ENCODE data around the gene ALDH3B1. TPM values are rescaled to one million over a fixed set of nuclear protein-coding genes. Genes with fewer than 3 reads are reported as not detected.

ALDH3B1 gene
- total and polyA plus RNA-seq, 9 of the 15 experiments (the other 6 are each of a cell fraction or from before 2014, with no cell fraction given), result 0.01 to 0.35 (median 0.07) TPM; not detected in 2

DNA sequence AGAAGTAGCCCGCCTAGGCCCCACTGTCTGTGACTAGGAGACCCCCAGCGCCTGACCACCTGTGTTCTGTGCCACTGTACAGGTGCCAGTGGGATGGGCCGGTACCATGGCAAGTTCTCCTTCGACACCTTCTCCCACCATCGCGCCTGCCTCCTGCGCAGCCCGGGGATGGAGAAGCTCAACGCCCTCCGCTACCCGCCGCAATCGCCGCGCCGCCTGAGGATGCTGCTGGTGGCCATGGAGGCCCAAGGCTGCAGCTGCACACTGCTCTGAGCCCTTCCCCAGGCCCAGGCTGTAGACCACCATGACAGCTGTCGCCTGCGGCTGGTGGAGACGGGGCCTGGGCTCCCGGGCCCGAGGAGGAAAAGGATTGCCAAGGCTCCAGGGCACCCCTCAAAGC, 17.5 kb downstream of the ALDH3B1 start (continued):
- no peak for TF ChIP-seq PPARD (CRISPR knock-in tag; IDR thresholded peaks at IDR 0.05)
- no peak for TF ChIP-seq HDAC2 (IDR thresholded peaks at IDR 0.05)
- no peak for TF ChIP-seq ILF3 (IDR thresholded peaks at IDR 0.05; ENCODE audit: borderline replicate concordance)
- no peak for TF ChIP-seq USF2 (CRISPR knock-in tag; IDR thresholded peaks at IDR 0.05)
- no peak for TF ChIP-seq SUPT5H (IDR thresholded peaks at IDR 0.05)

DNA sequence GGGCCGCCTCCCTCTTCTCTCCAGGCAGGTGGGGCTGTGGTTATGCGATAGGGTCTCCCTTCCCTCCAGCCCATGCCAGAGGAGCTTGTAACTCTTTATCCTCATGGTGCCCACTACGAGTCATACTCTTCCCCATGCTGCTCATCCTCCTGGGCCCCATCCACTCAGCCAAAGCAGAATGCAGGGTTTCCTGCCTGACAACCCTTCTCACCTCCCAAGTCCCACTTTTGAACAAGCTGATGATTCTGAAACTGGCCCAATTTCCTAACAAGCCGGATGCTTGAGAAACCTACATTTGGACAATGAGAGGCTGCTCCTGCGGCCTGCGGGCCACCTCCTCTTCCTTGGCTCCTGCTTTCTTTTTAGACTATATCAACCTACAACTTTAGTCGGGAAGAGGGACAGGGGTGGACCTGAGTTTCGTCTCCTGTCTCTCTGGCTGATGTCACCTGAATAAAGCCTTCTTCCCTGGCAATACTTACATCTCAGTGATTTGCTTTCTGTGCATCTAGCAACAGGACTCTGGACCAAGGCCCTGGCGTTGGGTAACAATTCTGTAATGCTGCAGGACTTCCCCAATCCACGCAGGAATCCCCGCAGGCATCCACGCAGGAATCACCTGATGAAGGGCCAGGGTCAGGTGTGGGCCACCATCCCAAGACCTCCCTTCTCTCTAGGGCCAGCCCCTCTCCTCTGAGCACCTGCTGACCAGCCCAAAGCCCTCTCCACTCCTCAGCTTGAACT, 18.8 kb downstream of the ALDH3B1 start:
- Histone ChIP-seq H3K4me2 (ENCODE audit: insufficient read depth, low read length) (peak overlapping the region; percentile 71), H3K9me3 (replicated peaks; ENCODE audit: control insufficient read depth, insufficient read depth, low read depth, low read length) (no peaks in the 10 kb centered on the region), H3K9me1 (ENCODE audit: control insufficient read depth, insufficient read depth, low read length) (no peaks in the 10 kb centered on the region), H3K4me1 (replicated peaks in 1 of 2; ENCODE audit: control insufficient read depth in 2 of 2, insufficient read depth in 2 of 2, low read length in 2 of 2) (peaks cover 14 to 57% of the 10 kb centered on the region in 2 experiments; a peak in 4 of 5 replicates), H3K4me3 (peak overlapping the region; percentile 71; the same call in 1 of the 2 replicates), H3K27me3 (ENCODE audit: control insufficient read depth in 2 of 2, insufficient read depth in 2 of 2, low read length in 2 of 2) (no peaks in the 10 kb centered on the region), H3K36me3 (ENCODE audit: control insufficient read depth, insufficient read depth, low read length) (peaks cover 22% of the 10 kb centered on the region; the same call in 2 of the 3 replicates), H4K20me1 (replicated peaks; ENCODE audit: control insufficient read depth, insufficient read depth, low read length) (peaks cover 4% of the 10 kb centered on the region; the same call in 1 of the 2 replicates), H3K9ac (ENCODE audit: insufficient read depth in 1 of 2, low read depth in 2 of 2, low read length in 2 of 2) (peak overlapping the region in 1 of 2 experiments; percentile 91; a peak in 2 of 4 replicates), H2AFZ (ENCODE audit: low read depth, low read length) (no peak overlapping the region), H3K27ac (ENCODE audit: extremely low read depth, low read depth, low read length) (no peak overlapping the region), H3K79me2 (ENCODE audit: control insufficient read depth, insufficient read depth, low read length) (peaks cover 25% of the 10 kb centered on the region)
- ChIA-PET POLR2A (interaction anchor here (0.6 to 1.6 kb wide), 3 partner anchors 9 to 37 kb away, joined by 3 read pairs; partner anchors contain the start of genes ALDH3B1 and TCIRG1), CTCF (ENCODE audit: low intra/inter-chr PET ratio) (no interaction called here)
- TF ChIP-seq ZNF124 (CRISPR knock-in tag; IDR thresholded peaks at IDR 0.05) (0 out of 2 replicates have a peak, but pooled peaks have one; percentile 31), ZNF263 (CRISPR knock-in tag; IDR thresholded peaks at IDR 0.05; ENCODE audit: borderline replicate concordance) (no peak)
- BruUV-seq (replicated peaks), result no TSS peak
- ATAC-seq (no peak), DNase-seq (ENCODE audit: extremely low read depth in 1 of 4, low spot score in 3 of 4) (no peak), FAIRE-seq (no peak)
- WGBS (ENCODE audit: insufficient coverage, low coverage, missing lambda C conversion rate), result 84% methylated on average over 11 of the region's 12 CpGs
- intact Hi-C loops (cut with micrococcal nuclease) (no loop called here), in situ Hi-C loops (cut with MboI) (no loop called here)

Measured in K562 (cell line).